HG03280 (cell line): ENCODE results near the gene TMEM141.
A peak's percentile ranks its signal among the peaks of the same experiment; 100 is the strongest.
"Not testable (repeated sequence)": the region's sequence is repeated elsewhere in the genome, so short reads cannot be mapped to it uniquely, and the experiment has no call there.

Source experiments
- ATAC-seq: cut with Tn5 transposase; IDR thresholded peaks from one replicate; pipeline ENCODE4 v1.9.1; 2021; ENCODE audit warnings: mild to moderate bottlenecking, moderate library complexity; ENCODE audit not compliant: unreplicated experiment

The TMEM141 gene

GRCh38 chr9:136792321-136793085 lies 1.4 kb downstream of the TMEM141 start:
- no peak for ATAC-seq

- no peak for ATAC-seq
Observed at GRCh38 chr9:136793086-136793946, 2.2 kb downstream of the TMEM141 start.

- no peak for ATAC-seq
Observed at GRCh38 chr9:136794281-136794999, 3.3 kb downstream of the TMEM141 start.

GRCh38 chr9:136795000-136795348 lies 3.8 kb downstream of the TMEM141 start:
- ATAC-seq = no peak

- no peak for ATAC-seq
Observed at GRCh38 chr9:136796238-136796774, 5.2 kb downstream of the TMEM141 start, which contains the start of gene CCDC183. CCDC183 (plus strand) TSS chr9:136796338; CDS start chr9:136796398, 60 bp downstream.

GRCh38 chr9:136796775-136797347 lies 5.7 kb downstream of the TMEM141 start:
- not testable (repeated sequence) for ATAC-seq

- ATAC-seq = no peak
Observed at GRCh38 chr9:136798708-136799078, 7.5 kb downstream of the TMEM141 start.

GRCh38 chr9:136799079-136799853 lies 8.1 kb downstream of the TMEM141 start:
- no peak for ATAC-seq

GRCh38 chr9:136799854-136800657 lies 8.9 kb downstream of the TMEM141 start:
- peak; percentile 41 for ATAC-seq

GRCh38 chr9:136802321-136802720 lies 11.2 kb downstream of the TMEM141 start:
- ATAC-seq = no peak

GRCh38 chr9:136803009-136803550 lies 11.9 kb downstream of the TMEM141 start:
- ATAC-seq = not testable (repeated sequence)

- no peak for ATAC-seq
Observed at GRCh38 chr9:136803551-136804508, 12.7 kb downstream of the TMEM141 start.

GRCh38 chr9:136804509-136805206 lies 13.5 kb downstream of the TMEM141 start:
- no peak for ATAC-seq

- ATAC-seq = no peak
Observed at GRCh38 chr9:136805207-136805740, 14.1 kb downstream of the TMEM141 start.

GRCh38 chr9:136806067-136806466 lies 14.9 kb downstream of the TMEM141 start:
- no peak for ATAC-seq

GRCh38 chr9:136806631-136807201 lies 15.6 kb downstream of the TMEM141 start:
- ATAC-seq = no peak
